IMR-90 (cell line): Measurements from ENCODE around the gene IRF2. TPM values are rescaled to one million over a fixed set of nuclear protein-coding genes. Genes with fewer than 3 reads are reported as not detected.
A peak's percentile ranks its signal among the peaks of the same experiment; 100 is the strongest.

Experiments used
- ATAC-seq: fragments of 200-7000 bp; cut with Tn5 transposase; 2 replicates; pipeline ENCODE4 v1.9.1; 2020; ENCODE audit warnings: low read depth, mild to moderate bottlenecking, moderate library complexity
- BruUV-seq: library from RNA; stranded (reverse); fragments of 400-500 nt; replicated peaks from 2 replicates; lab custom pipeline; 2021; lab: Mats Ljungman, UMichigan
- CTCF ChIA-PET: fragments of 300-600 bp; formaldehyde crosslinking; extraction: SDS; loops from one replicate; lab custom pipeline; 2021; ENCODE audit warnings: antibody characterized with exemption; lab: Yijun Ruan, JAX
- POLR2A ChIA-PET: fragments of 300-600 bp; sonication (Branson Sonifier 250); formaldehyde crosslinking; loops from one replicate; lab custom pipeline; 2022; ENCODE audit warnings: antibody characterized with exemption; ENCODE audit not compliant: unreplicated experiment; lab: Charles Lee
- DNase-seq: peaks from one replicate; pipeline ENCODE4 v3.0.0; 2013
- H2AFZ ChIP-seq: replicated peaks from 2 replicates; pipeline ENCODE3; 2013; ENCODE audit warnings: low read length, mild to moderate bottlenecking; ENCODE audit not compliant: poor library complexity
- H2AK5ac ChIP-seq: 2 replicates; pipeline ENCODE4 v1.6.1; 2013; ENCODE audit warnings: low read depth, low read length, inconsistent platforms
- H2AK9ac ChIP-seq: replicated peaks from 2 replicates; pipeline ENCODE3; 2013; ENCODE audit warnings: mild to moderate bottlenecking, low read depth, low read length, moderate library complexity; ENCODE audit not compliant: poor library complexity
- H2BK120ac ChIP-seq: 2 replicates; pipeline ENCODE4 v1.6.1; 2013; ENCODE audit warnings: low read depth, low read length, inconsistent platforms
- H2BK15ac ChIP-seq: 3 replicates; pipeline ENCODE4 v1.6.1; 2013; ENCODE audit warnings: low read depth, low read length, inconsistent platforms
- H2BK20ac ChIP-seq: 2 replicates; pipeline ENCODE4 v1.6.1; 2013; ENCODE audit warnings: low read depth, mild to moderate bottlenecking, inconsistent platforms, low read length, moderate library complexity
- H2BK5ac ChIP-seq: 2 replicates; pipeline ENCODE4 v1.6.1; 2013; ENCODE audit warnings: mild to moderate bottlenecking, low read depth, low read length, inconsistent platforms; ENCODE audit not compliant: poor library complexity, severe bottlenecking
- H3K14ac ChIP-seq: replicated peaks from 2 replicates; pipeline ENCODE4 v1.6.1; 2013; ENCODE audit warnings: low read depth, low read length, inconsistent platforms
- H3K18ac ChIP-seq: 2 replicates; pipeline ENCODE4 v1.6.1; 2013; ENCODE audit warnings: low read depth, low read length, control low read depth
- H3K23ac ChIP-seq: 2 replicates; pipeline ENCODE4 v1.6.1; 2013; ENCODE audit warnings: low read depth, low read length, inconsistent platforms
- H3K27ac ChIP-seq: 2 replicates; pipeline ENCODE4 v1.5.1; 2013; ENCODE audit warnings: mild to moderate bottlenecking, control low read depth, low read length; ENCODE audit not compliant: insufficient read depth
- H3K27me3 ChIP-seq: 2 replicates; pipeline ENCODE4 v1.6.1; 2013; ENCODE audit warnings: low read length; ENCODE audit not compliant: control insufficient read depth, insufficient read depth
- H3K36me3 ChIP-seq: 2 replicates; pipeline ENCODE4 v1.6.1; 2013; ENCODE audit warnings: low read length, mixed read lengths; ENCODE audit not compliant: control insufficient read depth, insufficient read depth
- H3K4ac ChIP-seq: 2 replicates; pipeline ENCODE4 v1.6.1; 2013; ENCODE audit warnings: low read depth, low read length, inconsistent platforms
- H3K4me1 ChIP-seq: 2 replicates; pipeline ENCODE4 v1.6.1; 2013; ENCODE audit warnings: low read length, mixed read lengths; ENCODE audit not compliant: control insufficient read depth, insufficient read depth
- H3K4me2 ChIP-seq: 2 replicates; pipeline ENCODE4 v1.6.1; 2013; ENCODE audit warnings: low read depth, mild to moderate bottlenecking, control low read depth, low read length, moderate library complexity
- H3K4me3 ChIP-seq: 2 replicates; pipeline ENCODE4 v1.5.1; 2013; ENCODE audit warnings: low read depth, mild to moderate bottlenecking, control low read depth, low read length, moderate library complexity; ENCODE audit not compliant: insufficient read depth
- H3K56ac ChIP-seq: 2 replicates; pipeline ENCODE4 v1.6.1; 2013; ENCODE audit warnings: low read length, inconsistent platforms; ENCODE audit not compliant: insufficient read depth; ENCODE audit errors: extremely low read depth
- H3K79me1 ChIP-seq, 2 experiments: 2 replicates each; pipeline ENCODE4 v1.6.1; 2013; ENCODE audit warnings: low read length in 2 of 2, inconsistent platforms in 1 of 2, low read depth in 1 of 2
- H3K9ac ChIP-seq: 2 replicates; pipeline ENCODE4 v1.6.1; 2013; ENCODE audit warnings: low read depth, low read length, control low read depth
- H3K9me1 ChIP-seq: 2 replicates; pipeline ENCODE4 v1.6.1; 2013; ENCODE audit warnings: low read length, inconsistent platforms; ENCODE audit not compliant: insufficient read depth
- H3K9me3 ChIP-seq: 2 replicates; pipeline ENCODE4 v1.6.1; 2013; ENCODE audit warnings: low read length; ENCODE audit not compliant: control insufficient read depth, insufficient read depth
- H4K20me1 ChIP-seq: 2 replicates; pipeline ENCODE4 v1.6.1; 2013; ENCODE audit warnings: low read length, inconsistent platforms; ENCODE audit not compliant: insufficient read depth
- H4K5ac ChIP-seq: 2 replicates; pipeline ENCODE4 v1.6.1; 2013; ENCODE audit warnings: mild to moderate bottlenecking, low read depth, low read length, control low read depth
- H4K8ac ChIP-seq, 2 experiments: 2 replicates each; pipeline ENCODE4 v1.6.1; 2013; ENCODE audit warnings: low read depth in 2 of 2, low read length in 2 of 2, control low read depth in 1 of 2, inconsistent platforms in 1 of 2
- H4K91ac ChIP-seq: 2 replicates; pipeline ENCODE4 v1.6.1; 2013; ENCODE audit warnings: low read depth, low read length, inconsistent platforms; ENCODE audit not compliant: insufficient read depth
- BHLHE40 ChIP-seq: fragments of 150-350 bp; IDR thresholded peaks from 2 replicates; pipeline ENCODE4 v1.6.1; 2016; ENCODE audit warnings: mild to moderate bottlenecking, low read depth, low read length
- CEBPB ChIP-seq: IDR thresholded peaks from 2 replicates; pipeline ENCODE4 v1.6.1; 2012; ENCODE audit warnings: low read depth, low read length, improper control_type of control experiment
- CHD1 ChIP-seq: IDR thresholded peaks from 2 replicates; pipeline ENCODE4 v1.6.1; 2012; ENCODE audit warnings: low read depth, low read length, improper control_type of control experiment
- FOS ChIP-seq: fragments of 150-350 bp; IDR thresholded peaks from 2 replicates; pipeline ENCODE4 v1.6.1; 2016; ENCODE audit warnings: low read depth, low read length
- MAFK ChIP-seq: IDR thresholded peaks from 2 replicates; pipeline ENCODE4 v1.6.1; 2012; ENCODE audit warnings: low read depth, low read length, improper control_type of control experiment
- MAZ ChIP-seq: IDR thresholded peaks from 2 replicates; pipeline ENCODE4 v1.6.1; 2012; ENCODE audit warnings: low read depth, mild to moderate bottlenecking, low read length, improper control_type of control experiment, moderate library complexity, borderline replicate concordance
- MXI1 ChIP-seq: IDR thresholded peaks from 2 replicates; pipeline ENCODE4 v1.6.1; 2012; ENCODE audit warnings: low read depth, mild to moderate bottlenecking, low read length, moderate library complexity, borderline replicate concordance
- NFE2L2 ChIP-seq: fragments of 150-350 bp; IDR thresholded peaks from 2 replicates; pipeline ENCODE4 v1.6.1; 2016; ENCODE audit warnings: low read depth, mild to moderate bottlenecking, low read length
- POLR2A ChIP-seq: IDR thresholded peaks from 2 replicates; pipeline ENCODE4 v1.6.1; 2012; ENCODE audit warnings: mild to moderate bottlenecking, low read depth, low read length
- RAD21 ChIP-seq: IDR thresholded peaks from 2 replicates; pipeline ENCODE4 v1.6.1; 2012; ENCODE audit warnings: low read length, improper control_type of control experiment
- RCOR1 ChIP-seq: IDR thresholded peaks from 2 replicates; pipeline ENCODE4 v1.6.1; 2012; ENCODE audit warnings: mild to moderate bottlenecking, low read length, improper control_type of control experiment; ENCODE audit not compliant: insufficient replicate concordance
- RFX5 ChIP-seq: IDR thresholded peaks from 2 replicates; pipeline ENCODE4 v1.8.0; 2012; ENCODE audit warnings: low read depth, mild to moderate bottlenecking, low read length, moderate library complexity
- SMC3 ChIP-seq: fragments of 150-350 bp; IDR thresholded peaks from 2 replicates; pipeline ENCODE4 v1.6.1; 2016; ENCODE audit warnings: low read depth, mild to moderate bottlenecking, antibody characterized with exemption, low read length, moderate library complexity
- USF2 ChIP-seq: fragments of 150-350 bp; IDR thresholded peaks from 2 replicates; pipeline ENCODE4 v1.6.1; 2017; ENCODE audit warnings: mild to moderate bottlenecking, antibody characterized with exemption, low read length, low read depth
- WGBS, 2 experiments: methylation state at CpG; one replicate each; pipeline versions ENCODE4 v1.1.5 to v1.1.7; 2013; ENCODE audit warnings: missing lambda C conversion rate in 2 of 2; ENCODE audit not compliant: insufficient read length in 1 of 2; ENCODE audit errors: extremely low coverage in 2 of 2; 5-methylcytosine and 5-hydroxymethylcytosine counted together
- dilution Hi-C: fragments of 300-500 bp; cut with HindIII; formaldehyde crosslinking; loops from one replicate; pipeline ENCODE4 v1.14.3; 2018; ENCODE audit warnings: low sequenced_read_pairs; ENCODE audit not compliant: unreplicated experiment
- in situ Hi-C: fragments of 300-500 bp; cut with MboI; formaldehyde crosslinking; loops from 3 replicates; pipeline ENCODE4 v1.14.3; 2019; ENCODE audit warnings: low sequenced_read_pairs, inconsistent platforms, mixed read lengths
- intact Hi-C: fragments of 100-400 bp; cut with micrococcal nuclease; formaldehyde crosslinking; loops from 2 replicates; pipeline ENCODE4 v1.10.0; 2022
- polyA plus RNA-seq, 3 experiments: library from polyadenylated mRNA; depleted of rRNA; stranded (reverse); fragments of >200 nt; gene quantifications; 2 replicates each; pipeline ENCODE4 v1.2.3, GENCODE V29; 2012; ENCODE audit warnings: low replicate concordance in 1 of 3
- total RNA-seq: library from RNA; depleted of rRNA; stranded (reverse); fragments of >200 nt; gene quantifications from 2 replicates; pipeline ENCODE4 v1.2.3, GENCODE V29; 2012
- TF ChIP-seq, protein P1 (sequence below): conservative IDR thresholded peaks from 2 replicates; pipeline ENCODE4 v1.5.1; 2012; ENCODE audit warnings: mild to moderate bottlenecking, low read depth, low read length, improper control_type of control experiment
- TF ChIP-seq, protein P2 (sequence below): fragments of 150-350 bp; IDR thresholded peaks from 2 replicates; pipeline ENCODE4 v1.6.1; 2016; ENCODE audit warnings: low read depth, mild to moderate bottlenecking, low read length, moderate library complexity, borderline replicate concordance

The IRF2 gene
- total and polyA plus RNA-seq, 2 of the 4 experiments (the other 2 are of a cell fraction): 16.5 to 21.9 TPM

DNA sequence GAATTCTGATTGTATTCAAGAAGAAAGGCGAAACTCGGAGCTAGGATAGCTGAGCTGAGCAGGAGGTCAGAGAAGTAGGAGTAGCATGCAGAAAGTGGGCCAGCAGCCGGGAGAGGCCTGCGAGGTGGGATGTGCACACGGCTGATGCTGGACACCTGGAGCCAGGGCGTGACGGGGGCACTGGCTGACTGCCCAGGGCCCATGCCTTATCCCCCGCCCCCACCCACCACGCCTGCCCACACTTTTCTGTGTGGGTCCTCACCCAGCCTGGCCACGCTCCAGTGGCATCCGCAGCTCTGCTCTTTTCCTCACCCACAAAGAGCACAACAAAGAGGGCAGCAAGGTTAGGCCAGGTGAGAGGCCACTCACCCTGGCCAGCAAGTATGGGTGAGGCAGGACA lies 30.0 kb upstream of the IRF2 start:
- ChIA-PET CTCF (no interaction called here), POLR2A (no interaction called here)
- intact Hi-C loops (no loop called here), dilution Hi-C loops (no loop called here), in situ Hi-C loops (no loop called here)
- Histone ChIP-seq H3K4ac (no peak overlapping the region), H3K9me1 (no peaks in the 10 kb centered on the region), H4K91ac (no peak overlapping the region), H3K9ac (no peak overlapping the region), H3K36me3 (no peaks in the 10 kb centered on the region), H3K4me1 (no peaks in the 10 kb centered on the region; the same call in 1 of the 2 replicates), H2AK9ac (no peak overlapping the region), H3K4me3 (no peak overlapping the region), H3K18ac (no peak overlapping the region), H4K5ac (no peak overlapping the region), H3K27ac (no peak overlapping the region), H3K4me2 (no peak overlapping the region), H3K56ac (no peak overlapping the region), H2BK20ac (no peak overlapping the region), H2AFZ (peak overlapping the region; percentile 72), H3K79me1 (no peaks in the 10 kb centered on the region), H3K23ac (no peak overlapping the region), H2BK120ac (no peak overlapping the region), H2BK5ac (no peak overlapping the region), H2BK15ac (no peak overlapping the region), H2AK5ac (no peak overlapping the region), H4K20me1 (no peaks in the 10 kb centered on the region), H3K9me3 (no peaks in the 10 kb centered on the region), H4K8ac (no peak overlapping the region), H3K27me3 (no peaks in the 10 kb centered on the region), H3K14ac (no peak overlapping the region)
- TF ChIP-seq CEBPB: no peak
- no peak for TF ChIP-seq MXI1
- no peak for TF ChIP-seq NFE2L2
- TF ChIP-seq, protein P1, sequence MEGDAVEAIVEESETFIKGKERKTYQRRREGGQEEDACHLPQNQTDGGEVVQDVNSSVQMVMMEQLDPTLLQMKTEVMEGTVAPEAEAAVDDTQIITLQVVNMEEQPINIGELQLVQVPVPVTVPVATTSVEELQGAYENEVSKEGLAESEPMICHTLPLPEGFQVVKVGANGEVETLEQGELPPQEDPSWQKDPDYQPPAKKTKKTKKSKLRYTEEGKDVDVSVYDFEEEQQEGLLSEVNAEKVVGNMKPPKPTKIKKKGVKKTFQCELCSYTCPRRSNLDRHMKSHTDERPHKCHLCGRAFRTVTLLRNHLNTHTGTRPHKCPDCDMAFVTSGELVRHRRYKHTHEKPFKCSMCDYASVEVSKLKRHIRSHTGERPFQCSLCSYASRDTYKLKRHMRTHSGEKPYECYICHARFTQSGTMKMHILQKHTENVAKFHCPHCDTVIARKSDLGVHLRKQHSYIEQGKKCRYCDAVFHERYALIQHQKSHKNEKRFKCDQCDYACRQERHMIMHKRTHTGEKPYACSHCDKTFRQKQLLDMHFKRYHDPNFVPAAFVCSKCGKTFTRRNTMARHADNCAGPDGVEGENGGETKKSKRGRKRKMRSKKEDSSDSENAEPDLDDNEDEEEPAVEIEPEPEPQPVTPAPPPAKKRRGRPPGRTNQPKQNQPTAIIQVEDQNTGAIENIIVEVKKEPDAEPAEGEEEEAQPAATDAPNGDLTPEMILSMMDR: no peak
- no peak for TF ChIP-seq CHD1
- no peak for TF ChIP-seq RFX5
- TF ChIP-seq FOS: no peak
- TF ChIP-seq, protein P2, sequence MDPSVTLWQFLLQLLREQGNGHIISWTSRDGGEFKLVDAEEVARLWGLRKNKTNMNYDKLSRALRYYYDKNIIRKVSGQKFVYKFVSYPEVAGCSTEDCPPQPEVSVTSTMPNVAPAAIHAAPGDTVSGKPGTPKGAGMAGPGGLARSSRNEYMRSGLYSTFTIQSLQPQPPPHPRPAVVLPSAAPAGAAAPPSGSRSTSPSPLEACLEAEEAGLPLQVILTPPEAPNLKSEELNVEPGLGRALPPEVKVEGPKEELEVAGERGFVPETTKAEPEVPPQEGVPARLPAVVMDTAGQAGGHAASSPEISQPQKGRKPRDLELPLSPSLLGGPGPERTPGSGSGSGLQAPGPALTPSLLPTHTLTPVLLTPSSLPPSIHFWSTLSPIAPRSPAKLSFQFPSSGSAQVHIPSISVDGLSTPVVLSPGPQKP: no peak
- no peak for TF ChIP-seq POLR2A
- TF ChIP-seq RAD21: no peak
- no peak for TF ChIP-seq MAFK
- TF ChIP-seq SMC3: no peak
- no peak for TF ChIP-seq BHLHE40
- TF ChIP-seq RCOR1: no peak
- no peak for TF ChIP-seq USF2
- TF ChIP-seq MAZ: no peak
- DNase-seq (no peak), ATAC-seq (no peak)
- no TSS peak for BruUV-seq
- 100% methylated on average over 2 of the region's 11 CpGs; no CpG with 5 or more reads in 1 of the 2 experiments for WGBS, 2 experiments
